ENCODE data around the gene RTEL1. TPM values are rescaled to one million over a fixed set of nuclear protein-coding genes. Genes with fewer than 3 reads are reported as not detected.

RTEL1 gene
- total RNA-seq, 1 donor from 2014 or later: 17.7 TPM

GRCh38 chr20:63690898-63691710 is 33.0 kb downstream of the RTEL1 start:
- H3K4me1 ChIP-seq: peaks cover 28% of the 10 kb centered on the region
- intact Hi-C loops (cut with DNase I): no loop called here

DNA sequence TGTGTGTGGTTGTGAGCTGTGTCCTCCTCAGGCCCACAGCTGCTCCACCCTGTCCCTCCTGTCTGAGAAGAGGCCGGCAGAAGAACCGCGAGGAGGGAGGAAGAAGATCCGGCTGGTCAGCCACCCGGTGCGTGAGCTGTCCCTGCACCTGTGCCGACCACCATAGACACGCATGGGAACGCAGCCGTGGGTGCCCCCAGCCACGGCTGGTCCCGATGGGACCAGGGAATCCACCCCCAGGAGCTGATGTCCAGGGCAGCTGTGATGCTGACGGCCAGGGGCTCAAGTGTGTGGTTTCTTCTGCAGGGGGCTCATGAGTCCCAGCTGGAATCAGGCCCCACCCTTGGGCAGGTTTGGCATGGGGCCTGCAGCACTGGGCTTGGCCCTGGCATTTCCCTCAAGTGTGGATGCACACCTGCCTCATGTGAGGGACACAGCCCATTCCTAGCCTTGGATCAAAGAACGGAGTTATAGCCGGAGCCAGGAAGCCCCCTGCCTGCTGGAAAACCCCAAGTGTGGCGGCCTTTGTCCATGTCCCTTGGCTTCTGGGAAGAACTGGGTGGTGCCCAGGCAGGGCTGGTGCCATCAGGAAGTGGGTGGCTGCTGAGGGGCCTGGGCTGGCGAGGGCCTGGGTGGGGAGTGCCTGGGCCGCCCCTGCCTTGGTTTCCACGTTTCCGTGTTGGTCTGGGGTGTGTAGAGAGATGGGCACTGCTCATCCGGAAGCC is 33.8 kb downstream of the RTEL1 start:
- Histone ChIP-seq H3K4me1 (peaks cover 28% of the 10 kb centered on the region), H3K9me3 (no peaks in the 10 kb centered on the region), H3K36me3 (no peaks in the 10 kb centered on the region), H3K27ac (no peak overlapping the region), H3K27me3 (no peaks in the 10 kb centered on the region), H3K4me3 (no peak overlapping the region)
- intact Hi-C loops (cut with DNase I): no loop called here
- TF ChIP-seq, protein P1, sequence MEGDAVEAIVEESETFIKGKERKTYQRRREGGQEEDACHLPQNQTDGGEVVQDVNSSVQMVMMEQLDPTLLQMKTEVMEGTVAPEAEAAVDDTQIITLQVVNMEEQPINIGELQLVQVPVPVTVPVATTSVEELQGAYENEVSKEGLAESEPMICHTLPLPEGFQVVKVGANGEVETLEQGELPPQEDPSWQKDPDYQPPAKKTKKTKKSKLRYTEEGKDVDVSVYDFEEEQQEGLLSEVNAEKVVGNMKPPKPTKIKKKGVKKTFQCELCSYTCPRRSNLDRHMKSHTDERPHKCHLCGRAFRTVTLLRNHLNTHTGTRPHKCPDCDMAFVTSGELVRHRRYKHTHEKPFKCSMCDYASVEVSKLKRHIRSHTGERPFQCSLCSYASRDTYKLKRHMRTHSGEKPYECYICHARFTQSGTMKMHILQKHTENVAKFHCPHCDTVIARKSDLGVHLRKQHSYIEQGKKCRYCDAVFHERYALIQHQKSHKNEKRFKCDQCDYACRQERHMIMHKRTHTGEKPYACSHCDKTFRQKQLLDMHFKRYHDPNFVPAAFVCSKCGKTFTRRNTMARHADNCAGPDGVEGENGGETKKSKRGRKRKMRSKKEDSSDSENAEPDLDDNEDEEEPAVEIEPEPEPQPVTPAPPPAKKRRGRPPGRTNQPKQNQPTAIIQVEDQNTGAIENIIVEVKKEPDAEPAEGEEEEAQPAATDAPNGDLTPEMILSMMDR (IDR thresholded peaks at IDR 0.05): no peak
- no peak for TF ChIP-seq POLR2A (IDR thresholded peaks at IDR 0.05)
- no peak for TF ChIP-seq POLR2AphosphoS5 (IDR thresholded peaks at IDR 0.05; ENCODE audit: insufficient read depth in 1 of 2, low read depth in 1 of 2)
- DNase-seq (ENCODE audit: extremely low spot score in 2 of 2): no peak

More at GRCh38 chr20:63690898-63691710, 33.0 kb downstream of the RTEL1 start:
- no peaks in the 10 kb centered on the region for H3K9me3 ChIP-seq
- DNase-seq (ENCODE audit: extremely low spot score in 2 of 2): no peak
- no peaks in the 10 kb centered on the region for H3K27me3 ChIP-seq
- H3K27ac ChIP-seq: no peak overlapping the region
- no peak overlapping the region for H3K4me3 ChIP-seq
- TF ChIP-seq POLR2AphosphoS5 (IDR thresholded peaks at IDR 0.05; ENCODE audit: insufficient read depth in 1 of 2, low read depth in 1 of 2) (no peak), POLR2A (IDR thresholded peaks at IDR 0.05) (no peak)
- TF ChIP-seq, protein P1 (IDR thresholded peaks at IDR 0.05): no peak
- H3K36me3 ChIP-seq: no peaks in the 10 kb centered on the region

- intact Hi-C loops (cut with DNase I): no loop called here
- Histone ChIP-seq H3K36me3 (no peaks in the 10 kb centered on the region), H3K4me3 (no peak overlapping the region), H3K4me1 (peaks cover 28% of the 10 kb centered on the region), H3K27ac (no peak overlapping the region), H3K27me3 (no peaks in the 10 kb centered on the region), H3K9me3 (no peaks in the 10 kb centered on the region)
- DNase-seq (ENCODE audit: extremely low spot score in 2 of 2): no peak
- TF ChIP-seq POLR2A (IDR thresholded peaks at IDR 0.05) (no peak), POLR2AphosphoS5 (IDR thresholded peaks at IDR 0.05; ENCODE audit: insufficient read depth in 1 of 2, low read depth in 1 of 2) (peak in 1 of 2 donors; percentile 12)
Observed at GRCh38 chr20:63692436-63693082, 34.4 kb downstream of the RTEL1 start.

DNA sequence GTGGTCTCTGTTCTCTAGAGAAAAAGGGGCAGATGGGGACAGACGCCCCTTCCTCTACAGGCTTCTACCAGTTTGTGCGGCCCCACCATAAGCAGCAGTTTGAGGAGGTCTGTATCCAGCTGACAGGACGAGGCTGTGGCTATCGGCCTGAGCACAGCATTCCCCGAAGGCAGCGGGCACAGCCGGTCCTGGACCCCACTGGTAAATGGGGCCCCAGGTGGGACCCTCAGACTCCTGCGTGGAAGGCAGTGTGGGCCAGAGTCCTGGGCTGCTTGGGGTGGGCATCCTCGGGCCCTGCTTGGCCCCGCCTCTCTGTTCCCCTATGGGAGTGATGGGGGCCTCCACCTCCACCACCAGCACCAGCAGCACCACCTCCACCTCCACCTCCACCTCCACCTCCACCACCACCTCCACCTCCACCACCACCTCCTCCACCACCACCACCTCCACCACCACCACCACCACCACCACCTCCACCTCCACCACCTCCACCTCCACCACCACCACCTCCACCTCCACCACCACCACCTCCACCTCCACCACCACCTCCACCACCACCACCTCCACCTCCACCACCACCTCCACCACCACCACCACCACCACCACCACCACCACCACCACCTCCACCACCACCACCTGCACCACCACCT is 35.1 kb downstream of the RTEL1 start:
- Histone ChIP-seq H3K27ac (no peak overlapping the region), H3K4me3 (no peak overlapping the region), H3K4me1 (peaks cover 26% of the 10 kb centered on the region), H3K36me3 (no peaks in the 10 kb centered on the region), H3K9me3 (no peaks in the 10 kb centered on the region), H3K27me3 (no peaks in the 10 kb centered on the region)
- TF ChIP-seq POLR2AphosphoS5 (IDR thresholded peaks at IDR 0.05; ENCODE audit: insufficient read depth in 1 of 2, low read depth in 1 of 2) (no peak), POLR2A (IDR thresholded peaks at IDR 0.05) (no peak)
- TF ChIP-seq, protein P1 (IDR thresholded peaks at IDR 0.05): no peak
- intact Hi-C loops (cut with DNase I): no loop called here
- DNase-seq (ENCODE audit: extremely low spot score in 2 of 2): no peak
